HG03159 (cell line): Measurements from ENCODE around the gene GARIN1A.
"Not testable (repeated sequence)": the region's sequence is repeated elsewhere in the genome, so short reads cannot be mapped to it uniquely, and the experiment has no call there.

Source experiments
- ATAC-seq: cut with Tn5 transposase; IDR thresholded peaks from one replicate; pipeline ENCODE4 v1.9.1; 2021; ENCODE audit warnings: mild to moderate bottlenecking, moderate library complexity; ENCODE audit not compliant: unreplicated experiment

The GARIN1A gene

DNA sequence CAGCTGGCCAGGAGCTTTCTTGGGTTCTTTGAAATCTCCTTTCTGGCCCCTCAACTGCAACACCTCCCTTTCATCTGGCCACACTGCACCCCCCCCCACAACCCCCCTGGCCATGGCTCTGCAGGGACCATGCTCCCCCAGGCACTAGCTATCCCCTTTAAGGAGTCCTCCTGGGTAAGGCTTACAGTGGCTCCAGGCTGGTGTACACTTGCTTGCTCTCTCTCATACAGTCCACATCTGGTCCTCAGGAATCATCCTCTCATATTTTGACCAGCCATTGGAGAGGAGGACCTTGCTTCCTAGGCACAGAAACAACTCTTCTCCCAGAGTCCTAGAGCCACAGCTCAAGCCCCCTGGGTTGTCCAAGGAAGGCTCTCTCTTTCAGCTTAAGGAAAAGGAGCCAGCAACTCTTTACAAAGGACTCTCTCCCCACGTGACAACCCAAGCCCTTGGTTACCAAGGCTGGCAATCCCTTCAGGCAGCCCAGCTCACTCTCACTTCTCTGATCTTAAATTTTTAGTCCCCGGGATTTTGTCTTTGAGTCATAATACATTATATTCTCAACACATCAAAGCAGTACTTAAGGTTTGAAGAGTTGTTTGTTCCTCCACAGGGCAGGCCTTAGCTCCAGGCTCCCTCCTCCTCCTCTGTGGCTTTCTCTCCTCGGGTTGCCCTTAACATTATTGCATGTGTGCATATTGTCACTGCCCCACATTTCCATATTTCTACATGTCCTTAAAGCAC lies 9.9 kb downstream of the GARIN1A start:
- no peak for ATAC-seq

DNA sequence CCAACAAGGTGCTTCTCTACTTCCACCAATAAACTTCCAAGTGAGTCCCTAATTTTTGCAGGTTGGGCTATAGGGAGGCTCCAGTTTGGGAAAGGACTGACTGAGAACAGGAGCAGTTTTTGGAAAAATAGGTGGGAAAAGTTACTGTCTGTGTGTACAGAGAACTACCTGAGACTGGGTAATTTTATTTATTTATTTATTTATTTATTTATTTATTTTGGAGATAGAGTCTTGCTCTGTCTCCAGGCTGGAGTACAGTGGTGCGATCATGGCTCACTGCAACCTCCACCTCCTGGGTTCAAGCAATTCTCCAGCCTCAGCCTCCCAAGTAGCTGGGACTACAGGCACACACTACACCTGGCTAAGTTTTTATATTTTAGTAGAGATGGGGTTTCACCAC lies 11.2 kb downstream of the GARIN1A start:
- not testable (repeated sequence) for ATAC-seq

GRCh38 chr7:128683738-128684137 lies 11.6 kb downstream of the GARIN1A start:
- not testable (repeated sequence) for ATAC-seq

GRCh38 chr7:128687131-128687530 lies 15.0 kb downstream of the GARIN1A start:
- no peak for ATAC-seq

DNA sequence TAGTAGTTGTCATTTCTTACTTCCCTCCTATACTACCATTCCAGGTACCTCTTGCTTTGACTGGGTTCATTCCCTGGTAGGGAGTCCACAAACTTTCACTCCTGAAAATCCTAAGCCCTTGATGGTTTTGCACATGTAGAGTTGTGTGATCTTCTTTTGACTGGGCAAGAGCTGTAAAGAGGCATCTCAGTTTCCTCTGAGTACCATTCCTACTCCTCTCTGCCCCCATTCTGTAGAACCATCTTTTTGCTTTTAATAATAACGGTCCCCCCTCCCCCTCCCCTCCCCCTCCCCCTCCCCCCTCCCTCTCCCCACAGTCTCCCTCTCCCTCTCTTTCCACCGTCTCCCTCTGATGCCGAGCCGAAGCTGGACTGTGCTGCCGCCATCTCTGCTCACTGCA lies 16.4 kb downstream of the GARIN1A start:
- ATAC-seq, result no peak

- not testable (repeated sequence) for ATAC-seq
Observed at GRCh38 chr7:128689161-128689935, 17.3 kb downstream of the GARIN1A start.

DNA sequence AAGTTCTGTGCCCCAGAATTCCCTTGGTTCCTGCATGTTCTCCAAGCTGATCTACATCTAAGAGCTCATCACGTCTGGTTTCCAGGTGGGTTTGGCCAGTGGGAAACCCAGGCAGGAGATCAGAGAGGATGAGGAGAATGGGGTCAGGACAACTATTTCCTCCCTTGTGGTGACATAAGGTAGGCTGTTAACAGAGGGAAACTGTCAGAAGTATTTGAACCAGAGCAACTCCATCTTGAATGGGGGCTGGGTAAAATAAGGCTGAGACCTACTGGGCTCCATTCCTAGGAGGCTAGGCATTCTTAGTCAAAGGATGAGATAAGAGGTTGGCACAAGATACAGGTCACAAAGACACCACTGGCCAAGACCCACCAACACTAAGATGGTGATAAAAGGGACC lies 19.1 kb downstream of the GARIN1A start:
- ATAC-seq, result no peak

- ATAC-seq, result no peak
Observed at GRCh38 chr7:128692623-128693270, 20.7 kb downstream of the GARIN1A start.

- no peak for ATAC-seq
Observed at GRCh38 chr7:128693373-128694015, 21.4 kb downstream of the GARIN1A start.

DNA sequence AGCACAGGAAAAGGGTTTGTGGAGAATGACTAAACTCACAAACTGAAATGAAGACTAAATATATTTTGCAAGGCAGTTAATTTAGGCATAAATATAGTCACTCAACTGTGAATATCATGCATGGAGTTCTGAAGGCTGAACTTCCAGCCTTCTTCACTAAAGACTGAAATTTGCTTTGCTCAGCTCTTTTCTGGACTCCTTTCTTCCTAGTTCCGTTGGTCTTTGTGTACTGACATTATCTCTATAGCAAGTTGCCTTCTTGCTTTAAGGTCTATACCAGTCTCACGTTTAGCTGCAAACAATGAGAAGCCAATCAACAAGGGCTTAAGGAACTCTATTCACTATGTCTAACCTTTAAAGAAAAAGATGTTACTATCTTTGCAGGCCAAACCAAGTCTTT lies 22.6 kb downstream of the GARIN1A start:
- ATAC-seq, result no peak

DNA sequence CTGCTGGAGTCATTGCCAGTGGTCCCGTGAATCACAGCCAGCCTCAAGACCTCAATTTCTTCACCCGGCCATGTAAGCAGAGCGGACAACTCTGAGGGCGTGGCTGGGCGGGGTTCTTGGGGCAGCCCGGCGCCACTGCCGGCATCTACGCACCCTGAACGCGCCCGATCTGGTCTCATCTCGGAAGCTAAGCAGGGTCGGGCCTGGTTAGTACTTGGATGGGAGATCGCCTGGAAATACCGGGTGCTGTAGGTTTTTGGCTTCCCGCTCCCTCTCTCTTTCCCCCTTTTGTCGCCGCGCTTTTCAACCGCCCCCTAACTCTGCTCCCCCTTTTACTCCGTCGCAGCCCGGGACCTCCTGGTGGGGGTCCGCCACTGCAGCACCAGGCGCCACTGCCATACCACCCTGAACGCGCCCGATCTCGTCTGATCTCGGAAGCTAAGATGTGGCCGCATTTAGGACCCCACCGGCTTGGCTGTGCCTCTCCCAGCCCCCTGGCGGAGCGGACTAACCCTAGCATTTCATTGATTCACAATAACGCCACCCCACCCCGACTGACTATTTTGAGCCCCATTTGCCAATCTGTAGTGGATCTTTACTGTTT lies 25.3 kb downstream of the GARIN1A start:
- ATAC-seq, result no peak

DNA sequence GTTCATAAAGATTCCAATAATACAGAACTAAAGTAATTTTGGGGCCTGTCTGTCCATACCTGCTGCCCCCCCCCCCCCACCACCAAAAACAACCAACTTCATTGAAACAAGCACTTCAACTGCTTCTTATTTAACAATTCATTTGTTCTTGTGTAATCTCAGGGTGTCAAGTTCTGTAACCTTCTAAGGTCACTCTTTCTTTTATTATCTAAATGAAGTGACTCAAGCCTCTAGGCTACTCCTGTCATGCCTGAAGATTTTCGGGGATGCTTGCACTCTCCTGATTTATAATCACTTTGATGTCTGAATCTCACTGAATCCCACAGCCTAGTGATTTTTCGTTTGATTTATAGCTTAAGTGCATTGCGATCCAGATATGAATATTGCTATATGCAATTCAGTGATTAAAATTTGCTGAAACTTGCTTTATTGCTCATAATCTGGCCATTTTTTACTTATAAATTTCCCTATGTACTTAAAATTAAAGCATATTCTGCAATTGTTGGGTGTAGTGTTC lies 27.2 kb downstream of the GARIN1A start:
- no peak for ATAC-seq

DNA sequence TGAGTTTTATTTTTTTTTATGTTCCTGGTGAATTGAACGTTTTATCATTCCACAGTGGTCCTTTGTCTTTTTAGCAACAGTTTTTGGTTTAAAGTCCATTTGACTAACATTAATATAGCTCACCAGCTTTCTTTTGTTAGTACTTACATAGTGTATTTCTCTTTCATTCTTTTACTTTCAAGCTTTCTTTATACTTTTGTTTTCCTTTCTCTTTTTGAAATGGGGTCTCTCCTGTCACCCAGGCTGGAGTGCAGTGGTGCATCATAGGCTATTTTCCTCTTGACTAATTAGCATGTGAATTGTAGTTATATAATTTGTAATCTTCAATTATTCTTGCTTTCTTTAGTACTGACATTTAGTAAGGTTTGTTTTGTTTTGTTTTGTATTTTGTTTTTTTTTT lies 27.8 kb downstream of the GARIN1A start:
- ATAC-seq, result no peak

GRCh38 chr7:128701062-128701785 lies 29.1 kb downstream of the GARIN1A start:
- no peak for ATAC-seq

DNA sequence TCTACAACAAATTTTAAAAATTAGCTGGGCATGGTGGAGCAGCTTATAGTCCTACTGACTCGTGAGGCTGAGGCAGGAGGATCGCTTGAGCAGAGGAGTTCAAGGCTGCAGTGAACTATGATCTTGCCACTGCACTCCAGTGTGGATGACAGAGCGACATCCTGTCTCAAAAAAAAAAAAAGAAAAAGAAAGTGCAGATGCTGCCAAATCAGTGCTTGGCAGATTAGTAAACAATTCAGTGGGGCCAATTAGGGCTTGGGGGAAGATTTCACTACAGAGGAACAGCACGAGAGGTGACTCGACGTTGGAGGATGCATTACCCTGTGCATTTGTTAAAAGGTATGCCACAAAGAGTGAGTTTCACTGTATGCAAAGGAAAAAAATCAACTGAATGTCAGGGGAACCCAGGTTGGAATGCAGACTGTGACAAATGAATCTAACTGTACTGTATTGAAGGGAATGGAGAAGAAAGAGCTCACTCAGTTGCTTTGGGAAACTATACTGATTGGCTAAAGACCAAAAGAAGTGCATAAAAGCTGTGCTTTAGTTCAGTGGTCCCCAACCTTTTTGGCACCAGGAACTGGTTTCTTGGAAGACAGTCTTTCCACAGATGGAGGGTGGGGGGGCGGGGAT lies 31.6 kb downstream of the GARIN1A start:
- ATAC-seq, result no peak

DNA sequence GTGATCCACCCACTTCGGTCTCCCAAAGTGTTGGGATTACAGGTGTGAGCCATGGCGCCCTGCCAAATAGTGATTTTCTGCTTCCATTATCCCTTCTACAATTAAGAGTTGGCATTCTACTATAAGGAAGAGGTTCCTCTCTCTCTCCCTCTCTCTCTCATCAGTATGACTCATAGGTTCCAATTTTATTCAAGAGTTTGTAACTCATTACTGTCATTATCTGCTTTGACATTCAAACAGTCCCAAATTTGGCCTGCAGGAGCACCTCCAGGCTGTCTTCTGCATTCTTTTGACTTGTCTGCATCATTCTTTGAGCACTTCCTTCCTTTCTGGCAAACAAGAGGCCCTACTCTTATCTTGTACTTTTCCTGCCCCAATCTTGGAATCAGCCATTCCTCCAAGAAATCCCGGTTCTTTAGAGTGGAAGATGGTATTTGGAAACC lies 33.8 kb downstream of the GARIN1A start:
- no peak for ATAC-seq

GRCh38 chr7:128707752-128708151 lies 35.7 kb downstream of the GARIN1A start:
- ATAC-seq, result no peak

DNA sequence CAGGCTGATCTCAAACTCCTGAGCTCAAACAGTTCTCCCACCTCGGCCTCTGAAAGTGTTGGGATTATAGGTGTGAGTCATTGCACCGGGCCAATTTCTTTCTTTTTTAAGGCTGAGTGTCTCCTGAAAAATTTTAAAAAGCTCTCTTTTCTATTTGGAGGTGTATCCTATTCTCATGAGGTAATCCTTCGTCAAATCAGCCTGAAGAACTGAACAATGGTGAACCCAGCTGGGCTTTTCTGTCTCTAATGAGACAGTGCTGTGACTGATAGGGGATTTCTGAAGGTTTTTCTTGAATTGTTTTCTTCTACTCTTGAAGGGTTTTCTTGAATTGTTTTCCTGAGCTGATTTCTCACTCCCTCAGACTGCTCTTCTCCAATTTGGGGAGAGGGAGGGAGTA lies 36.1 kb downstream of the GARIN1A start:
- no peak for ATAC-seq

DNA sequence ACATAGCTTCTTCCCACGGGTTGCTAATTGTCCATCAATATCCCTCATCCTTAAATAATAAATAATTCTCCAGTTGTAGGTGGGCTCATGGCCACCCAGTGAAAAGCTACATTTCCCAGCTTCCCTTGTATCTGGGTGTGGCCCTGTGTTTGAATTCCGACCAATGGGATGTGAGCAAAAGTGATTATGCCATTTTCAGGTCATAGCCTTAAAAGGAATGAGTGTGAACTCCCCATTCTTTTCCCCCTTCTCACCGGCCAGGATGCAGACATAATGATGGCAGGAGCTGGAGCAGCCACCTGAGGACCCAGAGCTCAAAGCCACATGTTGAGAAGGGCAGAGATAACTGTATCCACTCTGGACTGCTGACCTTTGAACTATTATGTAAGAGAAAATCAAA lies 36.7 kb downstream of the GARIN1A start:
- no peak for ATAC-seq

DNA sequence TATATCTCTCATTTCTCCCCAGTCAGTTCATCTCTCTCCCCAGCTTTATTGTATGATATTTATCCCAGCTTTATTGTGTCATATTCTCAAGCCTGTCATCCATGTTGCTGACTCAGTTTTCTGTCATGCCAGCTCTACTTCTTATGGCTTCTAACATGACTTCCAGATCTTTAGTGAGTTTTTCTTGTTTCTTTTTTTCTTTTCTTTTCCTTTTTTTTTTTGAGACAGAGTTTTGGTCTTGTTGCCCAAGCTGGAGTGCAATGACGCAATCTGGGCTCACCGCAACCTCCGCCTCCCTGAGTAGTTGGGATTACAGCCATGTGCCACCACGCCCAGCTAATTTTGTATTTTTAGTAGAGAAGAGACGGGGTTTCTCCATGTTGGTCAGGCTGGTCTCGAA lies 38.4 kb downstream of the GARIN1A start:
- ATAC-seq, result no peak
